Measurements from ENCODE around the gene MAFG. TPM values are rescaled to one million over a fixed set of nuclear protein-coding genes. Genes with fewer than 3 reads are reported as not detected.

The MAFG gene
- total and polyA plus RNA-seq, 9 of the 15 experiments (the other 6 are each of a cell fraction or from before 2014, with no cell fraction given) = 1.1 to 58.1 (median 24.9) TPM

- TF ChIP-seq, protein P1, sequence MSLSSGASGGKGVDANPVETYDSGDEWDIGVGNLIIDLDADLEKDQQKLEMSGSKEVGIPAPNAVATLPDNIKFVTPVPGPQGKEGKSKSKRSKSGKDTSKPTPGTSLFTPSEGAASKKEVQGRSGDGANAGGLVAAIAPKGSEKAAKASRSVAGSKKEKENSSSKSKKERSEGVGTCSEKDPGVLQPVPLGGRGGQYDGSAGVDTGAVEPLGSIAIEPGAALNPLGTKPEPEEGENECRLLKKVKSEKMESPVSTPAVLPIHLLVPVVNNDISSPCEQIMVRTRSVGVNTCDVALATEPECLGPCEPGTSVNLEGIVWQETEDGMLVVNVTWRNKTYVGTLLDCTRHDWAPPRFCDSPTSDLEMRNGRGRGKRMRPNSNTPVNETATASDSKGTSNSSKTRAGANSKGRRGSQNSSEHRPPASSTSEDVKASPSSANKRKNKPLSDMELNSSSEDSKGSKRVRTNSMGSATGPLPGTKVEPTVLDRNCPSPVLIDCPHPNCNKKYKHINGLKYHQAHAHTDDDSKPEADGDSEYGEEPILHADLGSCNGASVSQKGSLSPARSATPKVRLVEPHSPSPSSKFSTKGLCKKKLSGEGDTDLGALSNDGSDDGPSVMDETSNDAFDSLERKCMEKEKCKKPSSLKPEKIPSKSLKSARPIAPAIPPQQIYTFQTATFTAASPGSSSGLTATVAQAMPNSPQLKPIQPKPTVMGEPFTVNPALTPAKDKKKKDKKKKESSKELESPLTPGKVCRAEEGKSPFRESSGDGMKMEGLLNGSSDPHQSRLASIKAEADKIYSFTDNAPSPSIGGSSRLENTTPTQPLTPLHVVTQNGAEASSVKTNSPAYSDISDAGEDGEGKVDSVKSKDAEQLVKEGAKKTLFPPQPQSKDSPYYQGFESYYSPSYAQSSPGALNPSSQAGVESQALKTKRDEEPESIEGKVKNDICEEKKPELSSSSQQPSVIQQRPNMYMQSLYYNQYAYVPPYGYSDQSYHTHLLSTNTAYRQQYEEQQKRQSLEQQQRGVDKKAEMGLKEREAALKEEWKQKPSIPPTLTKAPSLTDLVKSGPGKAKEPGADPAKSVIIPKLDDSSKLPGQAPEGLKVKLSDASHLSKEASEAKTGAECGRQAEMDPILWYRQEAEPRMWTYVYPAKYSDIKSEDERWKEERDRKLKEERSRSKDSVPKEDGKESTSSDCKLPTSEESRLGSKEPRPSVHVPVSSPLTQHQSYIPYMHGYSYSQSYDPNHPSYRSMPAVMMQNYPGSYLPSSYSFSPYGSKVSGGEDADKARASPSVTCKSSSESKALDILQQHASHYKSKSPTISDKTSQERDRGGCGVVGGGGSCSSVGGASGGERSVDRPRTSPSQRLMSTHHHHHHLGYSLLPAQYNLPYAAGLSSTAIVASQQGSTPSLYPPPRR (CRISPR knock-in tag; IDR thresholded peaks at IDR 0.05; ENCODE audit: borderline replicate concordance) = no peak
- 0 out of 2 replicates have a peak, but pooled peaks have one; percentile 3 for TF ChIP-seq STAG1 (CRISPR knock-in tag; IDR thresholded peaks at IDR 0.05; ENCODE audit: borderline replicate concordance)
- TF ChIP-seq SMARCC2 (IDR thresholded peaks at IDR 0.05; ENCODE audit: low read depth) = no peak
- TF ChIP-seq ETS1 (conservative IDR thresholded peaks at IDR 0.05; ENCODE audit: control insufficient read depth, low read depth, low read length) = peak; percentile 51; the same call in 1 of the 2 replicates
- no peak for TF ChIP-seq FOXM1 (IDR thresholded peaks at IDR 0.05; ENCODE audit: low read depth)
- no peak for TF ChIP-seq FOXM1 (CRISPR knock-in tag; IDR thresholded peaks at IDR 0.05; ENCODE audit: low read depth)
- no peak for TF ChIP-seq ZNF76 (CRISPR knock-in tag; IDR thresholded peaks at IDR 0.05; ENCODE audit: borderline replicate concordance)
- TF ChIP-seq PURB (CRISPR knock-in tag; IDR thresholded peaks at IDR 0.05; ENCODE audit: low read depth) = no peak
- no peak for TF ChIP-seq CBFB (CRISPR knock-in tag; IDR thresholded peaks at IDR 0.05)
- TF ChIP-seq, protein P2, sequence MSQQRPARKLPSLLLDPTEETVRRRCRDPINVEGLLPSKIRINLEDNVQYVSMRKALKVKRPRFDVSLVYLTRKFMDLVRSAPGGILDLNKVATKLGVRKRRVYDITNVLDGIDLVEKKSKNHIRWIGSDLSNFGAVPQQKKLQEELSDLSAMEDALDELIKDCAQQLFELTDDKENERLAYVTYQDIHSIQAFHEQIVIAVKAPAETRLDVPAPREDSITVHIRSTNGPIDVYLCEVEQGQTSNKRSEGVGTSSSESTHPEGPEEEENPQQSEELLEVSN (IDR thresholded peaks at IDR 0.05; ENCODE audit: borderline replicate concordance in 1 of 2, extremely low read depth in 1 of 2, insufficient read depth in 1 of 2, insufficient read length in 1 of 2, low read depth in 1 of 2, low read length in 1 of 2, poor library complexity in 1 of 2, severe bottlenecking in 1 of 2) = peak in 1 of 2 experiments; percentile 20
- TF ChIP-seq TCF15 (CRISPR knock-in tag; IDR thresholded peaks at IDR 0.05) = no peak
- no peak for TF ChIP-seq ZNF408 (CRISPR knock-in tag; IDR thresholded peaks at IDR 0.05; ENCODE audit: low read depth)
- no peak for TF ChIP-seq POLR2AphosphoS2 (IDR thresholded peaks at IDR 0.05; ENCODE audit: low read length)
- no peak for TF ChIP-seq GTF2B (IDR thresholded peaks at IDR 0.05; ENCODE audit: extremely low read depth, insufficient read length)
Measured at GRCh38 chr17:81870131-81870980, 57.2 kb downstream of the MAFG start (continued).
